ENCODE measurements around the gene PPP2R3B.

PPP2R3B gene

GRCh38 chrX:292900-293897 is 93.5 kb downstream of the PPP2R3B start:
- DNase-seq, result no peak

- DNase-seq, result no peak
Measured at GRCh38 chrX:291411-291901, 95.3 kb downstream of the PPP2R3B start.

- no peak for DNase-seq
Measured at GRCh38 chrX:290476-291166, 96.1 kb downstream of the PPP2R3B start.

- no peak for DNase-seq
Measured at GRCh38 chrX:288561-288991, 98.1 kb downstream of the PPP2R3B start.

- DNase-seq, result no peak
Measured at GRCh38 chrX:287670-288069, 99.0 kb downstream of the PPP2R3B start.

GRCh38 chrX:285076-285677 is 101.5 kb downstream of the PPP2R3B start:
- no peak for DNase-seq

Measured in NCI-H226 (cell line).